ENCODE results near the gene MRGPRF. TPM values are rescaled to one million over a fixed set of nuclear protein-coding genes. Genes with fewer than 3 reads are reported as not detected.
A peak's percentile ranks its signal among the peaks of the same experiment; 100 is the strongest.

MRGPRF gene
- not detected for polyA plus RNA-seq (2012; ENCODE audit: missing spikeins)

GRCh38 chr11:69013009-69013951 is at the start of gene MRGPRF:
Gene MRGPRF, minus strand, starts transcription at chr11:69013246. Its CDS starts 3,345 bp downstream, at chr11:69009901.
- FAIRE-seq (no peak), DNase-seq (ENCODE audit: insufficient read length) (no peak)
- TF ChIP-seq POLR2AphosphoS5 (IDR thresholded peaks at IDR 0.05; ENCODE audit: low read depth, low read length) = no peak
- no peak for TF ChIP-seq POLR2A (IDR thresholded peaks at IDR 0.05; ENCODE audit: low read depth, low read length)
- TF ChIP-seq TAF1 (IDR thresholded peaks at IDR 0.05; ENCODE audit: borderline replicate concordance, low read depth, low read length) = no peak

- no peak for TF ChIP-seq TAF1 (IDR thresholded peaks at IDR 0.05; ENCODE audit: borderline replicate concordance, low read depth, low read length)
- no peak for TF ChIP-seq POLR2AphosphoS5 (IDR thresholded peaks at IDR 0.05; ENCODE audit: low read depth, low read length)
- TF ChIP-seq POLR2A (IDR thresholded peaks at IDR 0.05; ENCODE audit: low read depth, low read length) = no peak
- no peak for DNase-seq (ENCODE audit: insufficient read length)
- FAIRE-seq = no peak
These were observed 49.3 kb upstream of the MRGPRF start for GRCh38 chr11:69062169-69062855.

- FAIRE-seq = no peak
- TF ChIP-seq TAF1 (IDR thresholded peaks at IDR 0.05; ENCODE audit: borderline replicate concordance, low read depth, low read length) (no peak), POLR2AphosphoS5 (IDR thresholded peaks at IDR 0.05; ENCODE audit: low read depth, low read length) (no peak), POLR2A (IDR thresholded peaks at IDR 0.05; ENCODE audit: low read depth, low read length) (no peak)
- DNase-seq (ENCODE audit: insufficient read length) = no peak
These were observed 48.6 kb upstream of the MRGPRF start for GRCh38 chr11:69061713-69062053.

DNA sequence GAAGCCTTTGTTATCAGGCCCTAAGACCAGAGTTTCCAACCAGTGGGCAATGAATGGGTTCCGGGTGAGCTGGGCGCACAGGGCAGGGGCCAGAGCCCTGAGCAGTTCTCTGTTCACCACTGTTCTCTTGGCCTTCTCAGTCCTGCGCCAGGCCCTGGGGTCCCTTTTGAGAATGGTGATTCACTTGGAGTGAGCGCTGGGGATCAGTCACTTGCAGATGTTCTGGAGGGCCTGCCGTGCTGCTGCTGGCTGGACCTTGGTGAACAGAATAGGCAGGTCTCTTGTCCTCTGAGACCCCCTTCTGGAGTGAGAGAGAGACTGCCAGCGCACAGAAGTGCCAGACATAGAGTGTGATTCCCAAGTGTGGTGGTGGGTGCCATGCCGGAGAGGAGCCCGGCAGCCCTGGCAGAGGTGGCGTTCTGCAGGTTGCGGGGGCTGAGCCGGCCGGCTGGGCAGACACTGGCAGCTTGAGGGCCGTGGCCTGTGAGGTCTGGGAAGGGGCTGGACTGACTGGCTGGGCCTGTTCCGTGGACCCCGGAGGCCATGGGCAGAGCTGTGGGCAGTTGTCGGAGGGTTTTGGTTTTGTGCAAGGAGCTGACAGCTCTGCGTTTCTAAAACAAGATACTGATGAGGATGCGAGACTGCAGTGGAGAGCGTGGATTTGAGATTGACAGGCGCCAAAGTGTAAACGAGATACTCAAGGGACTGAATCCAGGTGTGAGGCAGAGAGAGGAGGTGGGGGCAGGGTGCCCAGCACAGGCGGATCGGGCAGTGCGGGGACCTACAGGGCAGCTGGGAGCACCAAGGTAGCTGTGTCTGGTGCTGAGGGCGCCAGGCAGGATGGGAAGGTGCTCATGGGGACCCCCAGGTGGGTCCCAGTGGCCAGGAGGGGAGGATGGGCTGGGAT is 48.0 kb upstream of the MRGPRF start:
- FAIRE-seq (no peak), DNase-seq (ENCODE audit: insufficient read length) (no peak)
- TF ChIP-seq POLR2A (IDR thresholded peaks at IDR 0.05; ENCODE audit: low read depth, low read length) = no peak
- no peak for TF ChIP-seq POLR2AphosphoS5 (IDR thresholded peaks at IDR 0.05; ENCODE audit: low read depth, low read length)
- TF ChIP-seq TAF1 (IDR thresholded peaks at IDR 0.05; ENCODE audit: borderline replicate concordance, low read depth, low read length) = no peak

DNA sequence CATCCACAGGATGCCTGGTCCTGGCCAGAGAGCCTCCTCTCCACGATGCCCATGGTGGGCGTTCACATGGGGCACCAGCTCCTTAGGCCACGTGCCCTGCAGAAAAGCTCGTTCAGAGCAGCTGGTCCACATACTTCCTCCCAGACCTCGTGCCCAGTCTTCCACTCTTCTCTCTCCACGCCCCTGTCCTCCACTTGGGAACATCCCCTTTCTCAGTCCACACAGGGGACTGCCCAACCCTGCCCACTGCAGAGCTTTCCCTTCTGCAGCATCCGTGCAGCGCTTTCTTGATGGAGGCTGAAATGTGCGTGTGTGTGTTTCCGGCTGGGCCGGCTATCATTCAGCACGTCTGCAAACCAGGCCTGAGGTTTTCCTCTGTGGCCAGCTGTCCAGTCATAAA is 46.9 kb upstream of the MRGPRF start:
- no peak for TF ChIP-seq POLR2A (IDR thresholded peaks at IDR 0.05; ENCODE audit: low read depth, low read length)
- no peak for TF ChIP-seq TAF1 (IDR thresholded peaks at IDR 0.05; ENCODE audit: borderline replicate concordance, low read depth, low read length)
- no peak for TF ChIP-seq POLR2AphosphoS5 (IDR thresholded peaks at IDR 0.05; ENCODE audit: low read depth, low read length)
- FAIRE-seq (no peak), DNase-seq (ENCODE audit: insufficient read length) (no peak)

GRCh38 chr11:69059429-69059828 is 46.4 kb upstream of the MRGPRF start:
- TF ChIP-seq POLR2AphosphoS5 (IDR thresholded peaks at IDR 0.05; ENCODE audit: low read depth, low read length) (no peak), POLR2A (IDR thresholded peaks at IDR 0.05; ENCODE audit: low read depth, low read length) (no peak), TAF1 (IDR thresholded peaks at IDR 0.05; ENCODE audit: borderline replicate concordance, low read depth, low read length) (no peak)
- DNase-seq (ENCODE audit: insufficient read length) (no peak), FAIRE-seq (no peak)

DNA sequence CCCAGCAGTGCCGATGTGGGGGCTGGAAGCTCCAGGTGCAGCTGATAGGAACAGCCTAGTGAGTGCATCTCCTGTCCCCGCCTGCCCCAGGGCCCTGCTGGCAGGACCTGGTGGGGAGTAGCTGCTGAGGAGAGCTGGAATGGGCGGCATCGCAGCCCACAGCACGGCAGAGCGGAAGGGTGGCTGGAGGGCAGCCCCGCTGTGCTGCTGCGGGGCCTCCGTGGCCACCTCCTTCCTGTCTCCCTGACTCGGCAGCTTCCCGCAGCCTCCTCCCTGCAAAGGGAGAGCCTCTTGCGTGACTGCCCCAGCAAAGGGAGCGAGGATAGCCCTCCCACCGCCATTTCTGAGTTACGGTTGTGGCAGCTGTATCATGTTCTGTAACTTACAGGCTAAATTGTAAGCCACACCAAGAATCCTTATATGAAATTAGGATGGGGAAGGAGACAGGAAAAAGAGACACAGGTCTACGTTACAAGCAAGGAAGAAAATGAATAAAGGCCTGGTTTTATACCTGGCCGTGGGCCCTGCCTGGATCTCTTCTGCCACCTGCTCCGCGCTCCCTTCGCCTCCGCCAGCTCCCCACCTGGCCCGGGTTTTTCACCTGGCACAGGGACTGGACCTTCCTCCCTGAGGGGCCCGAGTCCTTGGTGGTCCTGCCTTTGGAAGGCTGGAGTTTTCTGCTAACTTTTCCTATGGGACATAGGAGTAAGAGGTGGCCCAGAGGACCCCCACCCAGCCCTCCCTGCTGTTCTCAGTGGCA is 45.6 kb upstream of the MRGPRF start:
- TF ChIP-seq POLR2AphosphoS5 (IDR thresholded peaks at IDR 0.05; ENCODE audit: low read depth, low read length) = no peak
- TF ChIP-seq POLR2A (IDR thresholded peaks at IDR 0.05; ENCODE audit: low read depth, low read length) = no peak
- TF ChIP-seq TAF1 (IDR thresholded peaks at IDR 0.05; ENCODE audit: borderline replicate concordance, low read depth, low read length) = no peak
- FAIRE-seq (no peak), DNase-seq (ENCODE audit: insufficient read length) (no peak)

- no peak for TF ChIP-seq POLR2AphosphoS5 (IDR thresholded peaks at IDR 0.05; ENCODE audit: low read depth, low read length)
- DNase-seq (ENCODE audit: insufficient read length) (no peak), FAIRE-seq (no peak)
These were observed 44.8 kb upstream of the MRGPRF start for GRCh38 chr11:69057801-69058200.

DNA sequence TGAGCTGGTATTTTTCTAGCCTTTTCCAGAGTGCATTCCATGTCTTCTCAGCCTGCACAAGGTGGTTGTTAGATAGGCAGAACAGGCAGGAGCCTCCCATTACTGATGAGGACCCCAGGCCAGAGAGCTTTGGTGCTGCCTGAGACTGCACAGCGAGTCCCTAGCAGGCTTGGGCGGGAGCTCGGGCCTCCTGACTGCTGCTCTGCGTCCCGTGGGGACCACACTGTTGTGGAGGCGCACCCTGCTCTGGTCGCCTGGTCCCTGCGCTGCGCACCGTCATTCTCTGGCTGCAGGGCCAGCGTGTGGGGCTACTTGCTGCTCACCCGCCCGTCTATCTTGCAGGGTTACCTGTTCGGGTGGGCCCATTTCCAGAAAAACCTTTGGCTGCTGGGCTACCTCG is 44.2 kb upstream of the MRGPRF start:
- DNase-seq (ENCODE audit: insufficient read length) = no peak
- TF ChIP-seq POLR2AphosphoS5 (IDR thresholded peaks at IDR 0.05; ENCODE audit: low read depth, low read length) (no peak), POLR2A (IDR thresholded peaks at IDR 0.05; ENCODE audit: low read depth, low read length) (no peak), TAF1 (IDR thresholded peaks at IDR 0.05; ENCODE audit: borderline replicate concordance, low read depth, low read length) (no peak)
- FAIRE-seq = no peak

DNA sequence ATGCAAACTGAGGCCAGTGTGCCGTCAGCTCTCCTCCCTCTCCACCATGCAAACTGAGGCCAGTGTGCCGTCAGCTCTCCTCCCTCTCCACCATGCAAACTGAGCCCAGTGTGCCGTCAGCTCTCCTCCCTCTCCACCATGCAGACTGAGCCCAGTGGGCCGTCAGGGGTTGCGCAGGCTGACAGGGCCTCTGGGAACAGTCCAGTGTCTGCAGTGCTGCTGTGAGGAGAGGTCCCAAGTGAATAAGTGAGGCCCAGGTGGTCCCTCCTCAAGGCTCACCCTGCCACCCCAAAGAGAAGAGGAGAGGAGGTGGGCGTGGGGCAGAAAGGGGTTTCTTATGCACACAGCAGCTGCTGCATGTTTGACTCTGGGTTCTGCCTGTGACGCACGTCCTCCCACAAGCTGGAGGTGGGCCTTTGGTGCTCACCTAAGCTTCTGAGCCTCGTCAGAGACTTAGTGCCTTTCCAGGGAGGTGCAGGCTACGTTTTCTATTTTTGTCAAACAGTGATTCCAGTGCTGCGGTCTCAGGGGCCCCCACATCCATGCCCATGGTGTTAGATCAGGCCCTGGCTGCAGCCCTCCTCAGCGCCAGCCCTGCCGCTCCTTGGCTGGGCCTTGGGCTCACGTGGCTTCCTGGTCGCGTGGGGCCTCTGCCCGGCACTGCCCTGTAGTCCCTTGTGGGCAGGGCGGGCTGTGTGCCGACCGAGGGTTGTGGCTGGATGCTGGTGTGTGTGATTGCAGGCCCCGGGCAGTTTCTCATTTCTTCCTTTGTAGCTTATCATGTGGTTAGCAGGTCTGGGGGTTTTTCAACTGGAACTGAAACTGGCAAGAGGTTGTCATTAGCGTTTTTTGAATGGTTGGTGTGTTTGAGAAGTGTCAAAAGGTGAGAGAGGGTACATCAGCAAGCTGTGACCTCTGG is 42.8 kb upstream of the MRGPRF start:
- DNase-seq (ENCODE audit: insufficient read length) (peak; percentile 80), FAIRE-seq (peak; percentile 93)
- TF ChIP-seq TAF1 (IDR thresholded peaks at IDR 0.05; ENCODE audit: borderline replicate concordance, low read depth, low read length) (peak; percentile 44; the same call in 1 of the 2 replicates), POLR2AphosphoS5 (IDR thresholded peaks at IDR 0.05; ENCODE audit: low read depth, low read length) (no peak), POLR2A (IDR thresholded peaks at IDR 0.05; ENCODE audit: low read depth, low read length) (peak; percentile 20; the same call in 1 of the 2 replicates)
